ENCODE results near the gene SLC11A2.

Gene SLC11A2

DNA sequence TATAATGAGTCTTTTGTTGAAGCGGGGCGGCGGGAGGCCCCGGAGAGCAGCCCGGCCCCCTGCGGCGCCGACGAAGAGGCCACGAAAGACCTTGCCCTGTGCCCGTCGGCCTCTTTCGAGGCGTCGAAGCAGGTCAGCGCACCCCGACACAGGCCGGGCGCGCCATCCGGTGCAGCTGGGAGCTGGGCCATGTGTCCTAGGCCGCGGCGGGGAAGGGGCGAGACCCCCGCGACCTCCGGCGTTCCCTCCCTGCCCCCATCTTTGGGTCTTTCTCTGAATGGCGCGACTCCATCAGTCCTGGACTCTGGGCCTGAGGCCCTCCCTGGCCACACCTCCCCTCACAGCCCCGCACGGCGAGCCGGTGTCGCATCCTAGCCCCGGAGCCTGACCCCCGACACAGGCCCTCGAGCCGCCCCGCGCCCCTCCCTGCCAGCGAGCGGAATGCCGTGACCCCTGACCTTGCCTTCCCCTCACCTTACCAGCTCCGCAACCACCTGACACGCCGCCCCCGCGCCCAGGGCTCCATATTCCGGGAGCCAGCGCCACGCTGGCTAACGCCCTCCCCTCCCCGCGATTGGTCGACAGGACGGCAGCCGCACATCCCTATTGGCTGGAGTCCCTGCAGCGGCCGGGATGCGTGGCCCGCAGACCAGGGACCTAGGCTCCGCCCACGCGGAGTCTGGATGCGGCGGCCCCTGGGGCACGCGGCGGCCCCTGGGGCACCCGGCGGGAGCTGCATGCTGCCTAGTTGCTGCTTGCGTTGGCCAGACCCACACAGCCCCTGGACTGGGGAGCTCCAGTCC, at the start of gene SLC11A2:
Gene SLC11A2, minus strand, starts transcription at position 549 of the 803 bp plus-strand sequence. CDS start 15,656 bp downstream, outside the sequence.
- peak; percentile 94 for DNase-seq

DNA sequence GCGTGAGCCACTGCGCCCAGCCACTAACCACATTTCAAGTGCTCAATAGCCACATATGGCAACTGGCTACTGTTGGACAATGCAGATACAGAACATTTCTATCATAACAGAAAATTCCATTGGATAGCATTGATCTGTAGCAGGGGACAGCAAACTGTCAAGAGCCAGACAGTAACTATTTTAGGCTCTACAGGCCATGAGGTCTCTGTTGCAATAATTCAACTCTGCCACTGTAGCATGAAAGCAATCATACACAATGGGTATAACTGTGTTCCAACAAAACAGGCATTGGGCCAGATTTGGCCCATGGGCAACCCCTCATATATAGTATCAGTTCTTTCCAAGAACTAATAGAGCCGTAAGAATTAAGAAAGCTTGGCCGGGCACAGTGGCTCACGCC, 49.2 kb upstream of the SLC11A2 start:
- no peak for DNase-seq

DNA sequence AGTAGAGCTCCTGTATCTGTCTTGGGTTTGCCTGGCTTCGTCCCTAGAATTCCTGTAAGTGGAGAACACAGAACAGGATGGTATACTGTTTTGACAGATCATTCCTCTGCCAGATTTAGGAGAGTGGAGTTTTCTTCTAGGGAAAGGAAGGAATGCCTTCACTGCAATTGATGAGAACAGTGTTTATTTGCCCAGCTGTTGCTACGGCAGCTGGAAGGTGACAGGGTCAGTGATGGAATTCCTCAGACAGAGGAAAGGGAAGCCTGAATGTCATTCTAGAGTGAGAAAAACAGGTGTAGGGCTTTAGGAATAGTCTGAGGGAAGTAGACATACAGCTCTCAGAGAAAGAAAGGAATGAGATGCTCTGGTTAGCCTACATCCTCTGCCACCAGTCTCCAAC, 45.5 kb upstream of the SLC11A2 start:
- no peak for DNase-seq

DNA sequence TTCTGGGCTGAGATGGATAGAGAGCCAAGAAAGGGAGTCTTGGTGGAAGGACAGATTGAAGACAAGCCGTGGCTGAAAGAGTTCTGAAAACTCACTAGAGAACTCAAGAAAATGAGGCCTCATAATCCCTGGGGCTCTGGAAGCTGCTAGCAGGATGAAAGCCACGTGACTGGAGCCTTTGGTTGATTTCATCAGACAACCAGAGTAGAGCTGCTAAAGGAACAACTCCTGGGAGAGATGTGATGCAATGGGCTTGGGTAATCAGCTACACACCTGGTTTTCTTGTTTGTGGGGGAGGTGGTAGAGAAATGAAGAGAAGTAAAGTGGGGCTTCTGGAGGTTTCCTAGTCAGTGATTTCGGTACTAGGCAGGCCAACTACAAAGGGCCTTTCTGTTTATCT, 43.8 kb upstream of the SLC11A2 start:
- no peak for DNase-seq

DNA sequence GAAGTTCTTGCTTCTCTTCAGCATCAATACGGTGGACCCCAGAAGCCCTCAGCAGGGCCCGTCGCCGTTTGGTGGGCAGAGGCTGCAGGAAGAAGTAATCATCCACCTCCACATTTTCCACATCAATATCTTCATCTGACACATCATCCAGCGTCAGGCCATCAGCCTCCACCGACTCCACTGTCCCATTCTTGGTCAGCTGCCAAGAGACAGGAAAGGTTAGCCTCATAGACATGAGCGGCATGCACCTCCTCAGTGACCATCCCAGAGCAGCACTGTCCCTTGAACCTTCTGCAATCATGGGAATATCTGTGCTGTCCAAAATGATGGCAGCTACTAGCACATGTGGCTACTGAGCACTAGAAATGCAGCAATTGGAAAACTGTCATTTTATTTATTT, 41.6 kb upstream of the SLC11A2 start:
- no peak for DNase-seq

DNA sequence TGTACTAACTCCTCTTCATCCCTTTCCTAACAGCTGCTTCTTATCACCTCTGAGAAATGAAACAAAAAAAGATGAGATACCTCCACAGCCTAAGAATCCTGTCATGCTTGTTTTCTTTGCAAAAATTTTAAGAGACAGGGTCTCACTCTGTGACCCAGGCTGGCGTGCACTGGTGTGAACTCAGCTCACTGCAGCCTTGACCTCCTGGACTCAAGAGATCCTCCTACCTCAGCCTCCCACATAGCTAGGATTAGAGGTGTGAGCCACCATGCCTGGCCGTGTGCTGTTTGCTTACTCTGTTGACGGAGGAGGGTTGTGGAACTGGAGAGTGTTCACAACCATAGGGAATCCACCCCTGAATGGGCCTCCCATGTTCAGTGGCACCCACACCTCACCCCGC, 41.0 kb upstream of the SLC11A2 start:
- DNase-seq: no peak

DNA sequence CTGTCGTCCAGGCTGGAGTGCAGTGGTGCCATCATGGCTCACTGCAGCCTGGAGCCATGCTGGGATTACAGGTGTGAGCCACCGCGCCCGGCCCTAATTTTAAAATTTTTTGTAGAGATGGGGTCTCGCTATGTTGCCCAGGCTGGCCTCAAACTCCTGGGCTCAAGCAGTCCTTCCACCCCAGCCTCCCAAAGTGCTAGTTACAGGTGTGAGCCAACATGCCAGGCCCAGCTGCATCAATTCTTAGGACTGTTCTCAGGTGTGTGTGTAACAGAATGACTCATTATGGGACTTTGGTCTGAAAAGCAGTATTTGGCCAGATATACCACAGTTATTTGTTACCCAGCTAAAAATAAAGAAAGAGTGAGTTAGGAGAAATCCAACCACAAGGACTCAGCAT, 39.3 kb upstream of the SLC11A2 start:
- DNase-seq: no peak

DNA sequence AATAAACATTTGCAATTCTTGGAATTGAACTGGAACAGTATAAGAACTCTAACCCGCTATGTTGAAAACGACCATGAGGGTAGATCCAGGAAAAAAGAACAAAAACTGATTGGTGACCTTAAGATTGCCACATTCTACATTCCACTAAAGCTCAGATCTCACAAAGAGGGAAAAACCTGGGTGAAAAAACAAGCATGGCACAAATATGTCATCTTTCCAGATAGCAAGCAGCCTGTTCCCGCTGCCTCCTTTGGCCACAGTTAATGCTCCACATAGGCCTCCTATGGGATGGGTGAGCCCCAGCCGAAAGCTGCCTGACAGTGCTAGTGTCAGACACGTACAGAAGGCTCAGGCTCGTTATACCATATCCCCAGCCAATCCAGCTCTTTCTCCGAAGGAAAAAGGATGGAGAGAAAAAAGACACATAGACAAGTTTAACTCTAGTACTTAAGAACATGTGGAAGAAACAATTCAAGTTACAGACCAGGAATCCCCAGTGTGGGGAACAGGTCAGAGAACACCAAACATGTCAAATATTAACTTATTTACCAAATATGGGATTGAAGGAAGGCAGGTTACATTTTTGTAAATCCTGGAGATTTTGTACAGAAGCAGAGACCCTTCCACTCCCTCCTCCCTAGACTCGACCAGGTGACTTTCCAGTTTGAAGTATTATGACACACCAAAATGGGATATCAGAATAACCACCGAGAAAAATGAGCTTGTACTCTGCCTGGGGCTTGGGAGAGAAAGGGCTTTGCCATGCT, 36.6 kb upstream of the SLC11A2 start:
- DNase-seq: no peak

DNA sequence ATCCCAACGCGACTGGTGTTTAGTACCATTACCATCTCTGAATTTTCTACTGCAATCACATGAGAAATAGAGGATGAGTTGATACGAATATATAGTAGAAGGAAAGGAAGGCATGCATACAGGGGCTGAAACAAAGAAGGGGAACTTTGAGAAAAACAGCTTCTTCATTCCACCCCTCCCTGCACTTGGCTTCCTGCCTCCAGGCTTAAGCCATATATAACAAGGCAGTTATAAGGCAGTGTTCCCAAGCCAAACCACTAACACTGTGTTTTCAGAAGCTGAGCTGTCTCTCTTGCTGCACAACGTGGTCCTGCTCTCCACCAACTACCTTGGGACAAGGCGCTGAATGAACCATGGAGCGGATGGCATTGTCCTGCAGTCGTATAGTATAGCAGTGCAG, 32.9 kb upstream of the SLC11A2 start:
- no peak for DNase-seq

DNA sequence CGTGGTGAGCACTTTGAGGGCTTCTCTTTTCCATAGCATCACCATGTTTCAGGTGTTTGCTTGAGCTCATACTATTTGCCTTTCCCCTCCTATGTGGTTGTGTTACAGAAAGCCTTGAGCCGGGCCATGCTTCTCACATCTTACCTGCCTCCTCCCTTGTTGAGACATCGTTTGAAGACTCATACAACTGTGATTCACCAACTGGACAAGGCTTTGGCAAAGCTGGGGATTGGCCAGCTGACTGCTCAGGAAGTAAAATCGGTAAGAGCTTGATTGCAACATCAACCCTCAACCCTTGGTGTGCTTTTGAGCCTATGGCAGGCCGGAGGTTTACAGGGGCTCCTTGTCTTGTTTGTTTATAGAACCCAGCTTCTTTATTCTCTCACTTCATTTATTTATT, 30.1 kb upstream of the SLC11A2 start:
- peak; percentile 47 for DNase-seq

DNA sequence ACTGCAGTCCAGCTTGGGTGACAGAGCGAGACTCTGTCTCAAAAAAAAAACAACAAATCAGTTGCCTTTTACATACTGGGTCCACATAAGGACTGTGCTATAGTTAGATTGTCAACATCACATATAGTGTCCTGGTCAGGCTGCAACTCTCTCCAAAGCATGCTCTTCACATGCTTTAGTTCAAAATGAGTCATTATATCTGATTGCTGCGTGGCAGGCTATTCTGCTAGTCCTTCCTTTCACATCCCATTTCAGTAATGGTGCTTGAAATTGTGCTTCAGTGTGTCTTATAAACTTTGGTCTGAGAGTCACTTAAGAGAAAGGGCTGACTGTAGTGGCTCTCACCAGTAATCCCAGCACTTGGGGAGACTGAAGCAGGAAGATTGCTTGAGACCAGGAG, 28.9 kb upstream of the SLC11A2 start:
- DNase-seq: no peak

DNA sequence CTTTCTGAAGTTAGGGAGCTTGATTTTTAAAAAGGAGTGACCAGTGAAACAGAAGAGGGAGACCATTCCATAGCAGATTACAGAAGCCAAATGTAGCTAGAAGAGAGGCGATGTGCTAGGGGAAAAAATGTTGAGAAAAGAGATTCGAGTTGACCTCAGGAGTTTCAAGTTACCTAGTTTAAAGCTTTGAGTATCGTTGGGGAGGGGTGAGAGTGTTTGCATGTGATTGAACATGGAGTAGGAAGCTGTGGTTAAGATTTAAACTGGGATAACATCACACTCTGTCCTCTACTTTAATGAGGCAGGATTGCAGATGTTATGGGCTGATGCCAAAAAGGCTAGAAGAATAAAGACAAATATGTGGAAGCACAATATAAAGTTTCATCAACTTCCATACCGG, 25.6 kb upstream of the SLC11A2 start:
- DNase-seq: no peak

DNA sequence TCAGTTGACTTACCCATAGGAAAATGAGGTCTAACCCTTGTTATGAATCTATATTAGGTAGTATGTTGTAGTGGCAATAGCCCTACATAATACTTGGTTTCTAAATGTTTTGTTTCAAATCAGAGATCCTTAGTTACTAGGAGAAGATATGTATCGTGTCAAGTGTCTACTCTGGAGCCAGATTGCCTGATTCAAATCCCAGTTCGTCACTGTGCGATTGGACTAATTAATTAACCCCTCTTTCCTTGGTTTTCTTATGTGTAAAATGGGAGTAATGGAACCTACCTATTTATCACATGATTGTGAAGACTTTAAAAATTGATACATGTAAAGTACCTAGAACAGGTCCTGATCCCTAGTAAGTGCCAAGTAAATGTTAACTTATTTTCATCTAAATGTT, 23.3 kb upstream of the SLC11A2 start:
- no peak for DNase-seq

DNA sequence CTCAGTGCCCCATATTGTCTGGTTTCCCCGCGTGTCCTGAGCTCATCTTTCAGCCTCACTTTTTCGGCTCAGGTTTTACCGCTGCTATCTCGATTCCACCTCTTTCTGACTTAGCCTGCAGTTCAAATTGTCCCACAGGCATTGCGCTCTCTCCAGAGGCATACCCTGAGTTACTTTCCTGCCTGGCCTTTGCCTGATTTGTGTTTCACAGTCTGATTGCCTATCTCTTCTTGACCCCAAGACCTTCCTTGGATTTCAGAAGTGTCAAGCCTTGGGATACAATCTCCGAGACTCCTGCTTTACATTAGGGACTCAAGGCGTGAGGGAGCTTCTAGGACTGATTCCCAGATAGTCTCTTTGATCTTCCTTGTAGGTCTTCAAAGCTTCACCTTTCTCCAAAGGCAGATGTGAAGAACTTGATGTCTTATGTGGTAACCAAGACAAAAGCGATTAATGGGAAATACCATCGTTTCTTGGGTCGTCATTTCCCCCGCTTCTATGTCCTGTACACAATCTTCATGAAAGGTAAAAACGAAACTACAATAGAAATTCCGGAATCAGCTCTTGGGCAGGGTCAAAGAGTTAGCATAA, 22.6 kb upstream of the SLC11A2 start:
- DNase-seq: peak; percentile 9

DNA sequence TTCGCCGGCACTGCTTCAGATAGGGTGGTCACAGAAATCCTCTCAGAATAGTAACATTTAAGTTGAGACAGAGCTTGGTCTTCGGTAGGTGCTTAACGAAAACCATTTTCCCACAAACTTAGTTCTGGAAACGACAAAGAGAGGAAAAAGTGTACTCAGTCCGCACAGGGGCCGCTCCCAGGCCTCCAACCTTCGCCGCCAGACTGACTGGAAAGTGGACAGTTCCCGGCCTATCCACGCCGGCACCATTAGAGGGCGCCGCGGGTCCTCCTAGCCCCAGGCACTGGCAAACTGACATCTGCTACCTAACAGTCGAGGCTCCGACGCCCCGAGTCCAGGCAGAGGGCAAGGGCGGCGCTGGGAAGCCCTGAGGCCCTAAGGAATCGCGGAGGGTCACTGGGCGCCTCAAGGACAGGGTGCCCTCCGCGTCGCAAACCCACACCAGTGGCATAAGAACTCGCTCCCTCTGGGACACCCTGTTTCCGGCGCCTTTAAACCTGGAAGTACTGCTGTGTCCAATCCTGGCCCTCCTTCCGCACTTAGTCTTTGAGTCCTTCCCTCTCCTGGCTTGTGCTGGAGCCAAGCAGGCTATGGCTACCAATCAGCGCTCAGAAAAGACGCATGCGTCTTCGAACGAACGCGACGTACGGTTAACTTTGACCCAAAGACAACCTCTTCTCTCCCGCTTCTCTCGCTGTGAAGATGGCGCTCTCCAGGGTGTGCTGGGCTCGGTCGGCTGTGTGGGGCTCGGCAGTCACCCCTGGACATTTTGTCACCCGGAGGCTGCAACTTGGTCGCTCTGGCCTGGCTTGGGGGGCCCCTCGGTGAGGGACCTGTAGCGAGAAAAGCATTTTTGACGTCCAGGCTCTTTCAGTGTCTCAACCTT, 21.7 kb upstream of the SLC11A2 start, which contains the start of gene LETMD1:
Gene LETMD1, plus strand, starts transcription at position 673 of the 886 bp plus-strand sequence. Its CDS starts 30 bp downstream, at position 703.
- peak; percentile 98 for DNase-seq

DNA sequence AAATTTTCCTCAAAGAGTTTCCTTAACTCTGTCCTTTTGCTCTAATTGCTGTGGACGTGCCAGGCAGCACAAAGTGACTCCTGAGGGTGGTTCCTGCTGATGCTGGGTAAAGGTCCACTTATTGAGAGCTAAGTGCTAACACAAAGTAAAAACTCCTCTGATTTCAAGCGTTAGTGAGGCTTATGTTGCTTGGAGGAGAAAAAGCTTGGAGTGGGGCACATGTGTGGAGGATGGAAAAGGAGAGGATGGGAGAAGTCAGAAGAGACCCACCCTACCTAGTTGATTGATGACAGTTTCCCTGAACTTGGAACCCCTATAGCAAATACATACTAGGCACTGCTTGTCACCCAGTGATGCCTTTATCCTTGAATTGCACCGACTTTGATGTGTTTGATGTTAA, 10.1 kb upstream of the SLC11A2 start:
- no peak for DNase-seq

DNA sequence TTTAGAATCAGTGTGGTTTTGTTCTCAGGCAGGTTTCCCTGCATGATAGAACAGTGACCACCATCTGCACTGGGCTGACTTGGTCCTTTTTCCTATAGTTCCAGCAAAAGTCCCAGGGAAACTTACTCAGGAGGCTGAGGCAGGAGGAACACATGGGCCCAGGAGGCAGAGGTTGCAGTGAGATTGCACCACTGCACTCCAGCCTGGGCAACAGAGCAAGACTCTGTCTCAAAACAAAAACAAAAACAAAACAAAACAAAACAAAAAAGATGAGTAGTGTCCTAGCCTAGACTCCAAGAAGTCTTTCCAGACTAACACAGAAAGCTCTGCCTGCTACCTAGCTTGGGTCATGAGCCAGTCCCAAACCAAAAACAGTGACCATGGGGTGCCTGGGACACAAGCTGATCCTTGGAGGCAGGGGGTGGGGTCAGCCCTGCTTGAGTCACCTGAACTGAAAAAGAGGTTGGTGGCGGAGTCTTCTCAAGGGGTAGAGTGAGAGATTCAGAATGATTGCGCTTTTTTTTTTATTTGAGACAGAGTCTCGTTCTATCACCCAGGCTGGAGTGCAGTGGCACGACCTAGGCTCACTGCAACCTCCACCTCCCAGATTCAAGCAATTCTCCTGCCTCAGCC, 7.4 kb upstream of the SLC11A2 start:
- DNase-seq: no peak

DNA sequence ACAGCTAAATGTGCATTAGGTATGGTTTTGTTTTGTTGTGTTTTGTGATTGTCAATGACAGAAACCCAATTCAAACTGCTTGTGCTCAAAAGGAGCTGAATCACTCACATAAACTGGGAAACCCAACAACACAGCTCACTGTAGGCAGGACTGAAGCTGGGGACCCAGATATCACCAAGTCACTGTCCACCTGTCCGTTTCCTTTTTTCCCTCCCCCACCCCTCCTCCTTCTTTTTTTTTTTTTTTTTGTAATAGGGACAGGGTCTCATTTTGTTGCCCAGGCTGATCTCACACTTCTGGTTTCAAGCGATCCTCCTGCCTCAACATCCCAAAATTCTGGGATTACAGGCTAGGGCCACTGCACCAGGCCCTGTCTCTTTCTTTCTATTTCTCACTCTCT, 6.9 kb upstream of the SLC11A2 start:
- DNase-seq: no peak

DNA sequence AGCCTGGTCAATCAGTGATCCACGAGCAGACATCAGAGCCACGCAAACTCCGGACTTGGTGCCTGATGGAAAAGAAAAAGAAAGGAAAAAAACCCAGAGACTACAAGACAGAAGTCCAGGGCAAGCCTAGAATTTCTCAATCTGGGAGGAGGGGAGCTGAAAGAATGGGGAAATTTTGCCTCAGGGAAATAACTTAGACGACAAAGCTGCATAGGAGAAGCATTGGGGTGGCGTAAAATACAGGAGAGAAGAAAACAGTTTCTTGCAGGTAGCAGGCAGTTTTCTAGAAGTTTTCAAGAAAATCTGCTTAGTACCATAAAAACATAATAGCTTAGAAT, 2.6 kb upstream of the SLC11A2 start:
- DNase-seq: peak; percentile 60

DNA sequence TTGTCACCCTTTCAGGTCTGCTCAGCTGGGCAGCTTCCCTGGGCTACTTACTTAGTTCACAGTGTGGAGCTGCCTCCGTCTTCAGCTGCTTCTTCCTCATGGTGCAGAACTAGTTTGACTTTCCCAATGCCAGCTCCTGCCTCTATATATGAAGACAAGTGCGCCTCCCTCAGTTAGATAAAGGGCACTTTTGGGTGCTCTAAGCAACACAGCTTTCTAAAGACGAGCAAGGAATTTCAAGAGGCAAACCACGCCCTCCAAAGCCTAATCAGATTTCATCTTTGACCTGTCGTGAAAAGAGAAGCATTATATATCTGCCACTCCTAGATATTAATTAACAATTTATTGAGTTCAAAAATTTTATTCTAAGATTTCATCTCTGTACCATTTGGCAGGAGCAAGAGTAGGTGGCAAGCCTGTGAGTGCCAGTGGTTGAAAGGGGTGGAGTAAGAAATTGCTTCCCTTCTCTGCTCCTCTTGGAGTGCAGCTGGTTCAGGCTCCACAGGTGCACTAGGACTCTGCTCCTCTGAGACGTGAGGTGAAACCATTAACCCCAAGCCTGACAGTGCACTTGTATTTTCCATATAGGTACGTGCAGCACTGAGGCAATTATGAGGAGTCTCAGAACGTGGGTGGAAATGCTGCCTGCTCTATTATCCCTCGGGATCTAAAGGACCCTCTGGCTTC, 2.1 kb upstream of the SLC11A2 start:
- peak; percentile 65 for DNase-seq

DNA sequence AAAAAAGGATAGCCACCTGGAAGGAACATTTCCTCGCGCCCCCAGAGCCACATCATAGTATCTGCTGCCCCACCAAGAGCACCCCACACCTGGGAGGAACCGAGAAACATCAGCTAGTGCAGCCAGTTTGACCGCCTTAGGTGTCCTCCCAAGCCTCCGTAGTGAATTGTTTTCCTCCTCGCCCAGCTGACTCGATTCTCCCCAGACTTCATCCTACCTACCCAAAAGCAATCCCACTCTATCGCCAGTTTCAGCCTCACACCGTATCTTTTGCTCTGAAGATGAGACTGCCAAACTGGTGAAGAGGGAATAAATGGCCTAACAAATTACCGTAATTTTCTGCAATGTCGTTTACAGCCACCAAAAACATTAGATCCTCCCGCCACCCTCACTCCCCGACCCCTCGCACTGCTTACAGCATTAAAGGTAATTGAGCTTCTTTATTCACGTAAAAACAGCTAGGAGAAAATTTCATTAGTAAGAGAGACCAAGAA, 1.2 kb upstream of the SLC11A2 start:
- no peak for DNase-seq
